ENCODE measurements around the gene ITGBL1. TPM values are rescaled to one million over a fixed set of nuclear protein-coding genes. Genes with fewer than 3 reads are reported as not detected.

The ITGBL1 gene
- total RNA-seq, 3 donors from 2014 or later: 0.06 to 2.3 (median 1.1) TPM

DNA sequence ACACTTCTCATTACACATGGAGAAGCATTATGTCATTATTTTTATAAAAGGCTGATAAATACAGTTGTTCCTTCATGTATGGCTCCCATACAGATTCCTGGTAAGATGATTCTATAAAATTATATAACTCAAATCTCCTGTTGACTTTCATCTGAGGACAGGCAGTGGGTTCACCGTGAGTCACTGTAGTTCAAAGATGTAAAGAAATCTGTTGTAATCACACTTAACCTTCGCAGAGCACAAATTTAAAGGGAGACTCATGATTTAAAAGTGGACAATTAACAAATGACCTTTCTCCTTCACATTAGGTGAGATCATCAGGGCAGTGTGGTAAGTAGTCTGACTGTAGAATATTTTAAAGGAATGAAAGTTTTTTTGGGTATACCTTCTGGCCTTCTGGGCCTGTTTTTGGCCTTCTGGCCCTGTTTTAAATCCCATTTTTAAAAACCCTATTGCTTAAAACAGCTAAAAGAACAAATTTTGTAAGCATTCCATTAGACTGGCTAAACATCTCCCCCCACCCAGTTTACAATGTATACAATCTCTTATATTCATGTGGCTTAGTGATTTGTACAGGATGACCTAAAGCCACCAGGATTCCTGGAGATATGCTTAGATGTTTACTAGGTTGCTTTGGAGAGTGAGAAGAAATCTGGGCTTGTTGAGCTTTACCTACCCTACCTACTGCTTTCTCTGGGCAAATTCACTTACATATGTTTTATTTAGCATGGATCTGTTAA is 171.2 kb downstream of the ITGBL1 start:
- H3K4me3 ChIP-seq: no peak overlapping the region
- intact Hi-C loops (cut with DNase I, micrococcal nuclease): no loop called here
- TF ChIP-seq, protein P1, sequence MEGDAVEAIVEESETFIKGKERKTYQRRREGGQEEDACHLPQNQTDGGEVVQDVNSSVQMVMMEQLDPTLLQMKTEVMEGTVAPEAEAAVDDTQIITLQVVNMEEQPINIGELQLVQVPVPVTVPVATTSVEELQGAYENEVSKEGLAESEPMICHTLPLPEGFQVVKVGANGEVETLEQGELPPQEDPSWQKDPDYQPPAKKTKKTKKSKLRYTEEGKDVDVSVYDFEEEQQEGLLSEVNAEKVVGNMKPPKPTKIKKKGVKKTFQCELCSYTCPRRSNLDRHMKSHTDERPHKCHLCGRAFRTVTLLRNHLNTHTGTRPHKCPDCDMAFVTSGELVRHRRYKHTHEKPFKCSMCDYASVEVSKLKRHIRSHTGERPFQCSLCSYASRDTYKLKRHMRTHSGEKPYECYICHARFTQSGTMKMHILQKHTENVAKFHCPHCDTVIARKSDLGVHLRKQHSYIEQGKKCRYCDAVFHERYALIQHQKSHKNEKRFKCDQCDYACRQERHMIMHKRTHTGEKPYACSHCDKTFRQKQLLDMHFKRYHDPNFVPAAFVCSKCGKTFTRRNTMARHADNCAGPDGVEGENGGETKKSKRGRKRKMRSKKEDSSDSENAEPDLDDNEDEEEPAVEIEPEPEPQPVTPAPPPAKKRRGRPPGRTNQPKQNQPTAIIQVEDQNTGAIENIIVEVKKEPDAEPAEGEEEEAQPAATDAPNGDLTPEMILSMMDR (IDR thresholded peaks at IDR 0.05): no peak

DNA sequence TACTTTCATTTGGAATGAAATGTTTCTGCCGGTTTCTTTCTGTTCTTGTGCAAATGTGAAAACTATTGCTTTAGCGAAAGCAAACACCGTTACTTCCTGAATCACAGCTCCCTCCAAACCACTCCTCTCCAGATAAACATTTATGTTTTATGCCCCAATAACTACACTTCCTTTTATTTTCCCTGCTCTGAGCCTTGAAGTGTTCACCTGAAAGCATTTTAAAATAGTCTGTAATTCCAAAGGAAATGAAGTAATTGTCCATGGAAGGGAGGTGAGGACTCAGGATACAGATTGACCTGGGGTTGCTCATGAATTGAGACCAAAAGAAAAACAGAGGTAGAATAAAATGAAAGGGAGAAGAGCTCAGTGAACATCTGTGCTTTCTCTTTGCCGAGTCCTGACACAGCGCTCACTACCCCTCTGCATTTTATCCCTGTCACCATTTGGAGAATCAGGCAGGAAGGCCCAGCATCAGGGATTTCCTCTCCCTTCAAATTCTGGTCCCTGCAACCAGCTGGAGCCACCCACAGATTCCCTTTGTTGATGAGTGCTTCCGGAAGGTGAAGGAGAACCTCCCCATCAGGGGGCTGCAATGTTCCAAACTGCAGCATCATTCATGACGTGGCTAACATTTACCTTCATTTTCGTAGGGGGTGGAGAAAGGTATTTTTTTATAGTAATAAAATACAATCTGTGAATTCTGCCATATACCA is 171.9 kb downstream of the ITGBL1 start:
- Histone ChIP-seq H3K4me1 (ENCODE audit: low read depth) (peaks cover 10% of the 10 kb centered on the region), H3K9me3 (no peaks in the 10 kb centered on the region), H3K4me3 (no peak overlapping the region), H3K36me3 (ENCODE audit: low read depth) (no peaks in the 10 kb centered on the region)
- intact Hi-C loops (cut with DNase I, micrococcal nuclease): no loop called here
- ATAC-seq: peak; percentile 85
- no peak for DNase-seq
- TF ChIP-seq, protein P1 (IDR thresholded peaks at IDR 0.05): no peak

More for the DNA sequence above, 171.2 kb downstream of the ITGBL1 start:
- H3K9me3 ChIP-seq: no peaks in the 10 kb centered on the region
- H3K36me3 ChIP-seq (ENCODE audit: low read depth): no peaks in the 10 kb centered on the region
- peak; percentile 79 for ATAC-seq
- no peak for DNase-seq
- H3K4me1 ChIP-seq (ENCODE audit: low read depth): peaks cover 10% of the 10 kb centered on the region

DNA sequence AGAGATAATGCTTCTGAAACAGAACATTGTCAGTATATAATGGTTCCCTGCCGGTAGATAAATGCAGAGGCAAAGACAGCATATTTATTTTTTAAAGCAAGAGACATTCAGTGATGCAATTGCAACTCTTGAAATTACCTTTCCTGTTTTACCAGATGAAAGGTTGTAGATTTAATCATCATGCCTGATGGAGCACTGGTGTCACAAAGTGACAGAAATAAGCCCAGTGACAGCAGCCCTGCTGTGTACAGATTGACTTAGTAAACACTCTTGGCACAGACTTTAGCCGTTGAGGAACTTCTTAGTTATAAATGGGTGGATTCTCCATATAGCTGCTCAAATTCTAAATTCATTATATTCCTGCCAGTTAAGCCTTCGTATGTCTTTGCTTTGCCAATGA is 172.5 kb downstream of the ITGBL1 start:
- Histone ChIP-seq H3K36me3 (ENCODE audit: low read depth) (no peaks in the 10 kb centered on the region), H3K4me3 (no peak overlapping the region), H3K4me1 (ENCODE audit: low read depth) (peaks cover 10% of the 10 kb centered on the region), H3K9me3 (no peaks in the 10 kb centered on the region)
- intact Hi-C loops (cut with DNase I, micrococcal nuclease): no loop called here
- TF ChIP-seq, protein P1 (IDR thresholded peaks at IDR 0.05): no peak
- no peak for DNase-seq
- ATAC-seq: peak; percentile 23

DNA sequence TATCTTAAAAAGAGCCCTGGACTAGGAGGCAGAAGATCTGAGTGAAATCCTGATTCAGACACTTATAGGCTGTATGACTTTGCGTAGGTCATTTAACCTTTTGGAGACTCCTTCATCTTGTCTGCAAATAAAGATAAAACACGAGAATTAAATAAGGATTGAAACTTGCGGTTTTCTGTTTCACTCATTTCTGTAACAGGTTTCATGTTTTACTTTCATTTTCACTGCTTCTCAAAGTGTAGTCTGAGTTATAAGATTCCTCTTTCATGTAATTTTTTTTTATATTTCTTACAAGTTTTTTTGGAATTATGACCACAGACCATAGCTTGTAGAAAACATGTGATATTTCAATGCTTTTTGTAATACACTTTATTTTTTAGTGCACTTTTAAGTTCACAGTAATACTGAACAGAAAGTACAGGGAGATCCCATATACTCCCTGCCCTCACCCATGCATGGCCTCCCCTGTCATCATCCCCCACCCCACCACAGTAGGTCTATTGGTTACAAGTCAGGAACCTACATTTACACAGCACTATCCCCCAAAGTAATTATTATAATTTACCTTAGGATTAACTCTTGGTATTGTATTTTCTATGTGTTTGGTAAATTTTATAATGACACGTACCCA is 174.6 kb downstream of the ITGBL1 start:
- DNase-seq (peak in 2 of 3 donors; percentile 14 to 31), ATAC-seq (peak; percentile 33)
- Histone ChIP-seq H3K36me3 (ENCODE audit: low read depth) (no peaks in the 10 kb centered on the region), H3K4me1 (ENCODE audit: low read depth) (peaks cover 10% of the 10 kb centered on the region), H3K9me3 (no peaks in the 10 kb centered on the region), H3K4me3 (no peak overlapping the region)
- TF ChIP-seq, protein P1 (IDR thresholded peaks at IDR 0.05): no peak
- intact Hi-C loops (cut with DNase I, micrococcal nuclease): no loop called here

DNA sequence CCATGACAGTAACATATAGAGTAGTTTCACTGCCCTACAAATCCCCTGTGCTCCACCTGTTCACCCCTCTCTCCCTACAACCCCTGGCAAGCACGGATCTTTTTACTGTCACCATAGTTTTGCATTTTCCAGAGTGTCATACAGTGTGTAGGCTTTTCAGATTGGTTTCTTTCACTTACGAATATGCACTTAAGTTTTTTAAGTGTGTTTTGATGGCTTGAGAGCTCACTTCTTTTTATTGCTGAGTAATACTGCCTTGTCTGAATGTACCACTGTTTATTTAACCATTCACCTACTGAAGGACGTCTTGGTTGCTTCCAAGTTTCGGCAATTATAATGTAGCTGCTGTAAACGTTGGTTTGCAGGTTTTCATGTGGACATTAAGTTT is 175.1 kb downstream of the ITGBL1 start:
- no peak overlapping the region for H3K4me3 ChIP-seq
- peaks cover 10% of the 10 kb centered on the region for H3K4me1 ChIP-seq (ENCODE audit: low read depth)

More for the DNA sequence above, 175.1 kb downstream of the ITGBL1 start:
- DNase-seq: no peak
- Histone ChIP-seq H3K9me3 (no peaks in the 10 kb centered on the region), H3K36me3 (ENCODE audit: low read depth) (no peaks in the 10 kb centered on the region)
- TF ChIP-seq, protein P1 (IDR thresholded peaks at IDR 0.05): no peak
- intact Hi-C loops (cut with DNase I, micrococcal nuclease): no loop called here
- peak; percentile 55 for ATAC-seq
